HCT116 (cell line): ENCODE results near the gene CRP. TPM values are rescaled to one million over a fixed set of nuclear protein-coding genes. Genes with fewer than 3 reads are reported as not detected.

Experiments
- ATAC-seq: fragments of 200-7000 bp; cut with Tn5 transposase; 2 replicates; pipeline ENCODE4 v1.9.1; 2020; ENCODE audit warnings: mild to moderate bottlenecking, moderate library complexity
- BruUV-seq: library from RNA; stranded (reverse); fragments of 400-500 nt; replicated peaks from 2 replicates; lab custom pipeline; 2021; lab: Mats Ljungman, UMichigan
- CTCF ChIA-PET: fragments of 300-600 bp; sonication (Branson Sonifier 250); formaldehyde crosslinking; loops from one replicate; lab custom pipeline; 2021; ENCODE audit warnings: antibody characterized with exemption; lab: Charles Lee
- POLR2A ChIA-PET: fragments of 300-600, 350-600 bp; sonication (Branson Sonifier 250); formaldehyde crosslinking; loops from one replicate; lab custom pipeline; 2021; ENCODE audit warnings: antibody characterized with exemption; lab: Charles Lee
- RAD21 ChIA-PET, 2 experiments: fragments of 300-600 bp; sonication (Branson Sonifier 250); formaldehyde crosslinking; loops; one replicate each; lab custom pipeline; 2023; ENCODE audit warnings: low total read pairs in 2 of 2; ENCODE audit not compliant: uncharacterized antibody in 2 of 2, unreplicated experiment in 2 of 2, low non-redundant PET in 1 of 2; lab: Charles Lee
- DNase-seq: peaks from one replicate; pipeline ENCODE4 v3.0.0-alpha.2; 2010; ENCODE audit warnings: low read depth, low spot score
- H2AFZ ChIP-seq: fragments of 200-600 bp; shearing (Covaris generic), sonication (generic); 2 replicates; pipeline ENCODE4 v1.6.1; 2017; ENCODE audit warnings: low read depth, mixed run types, mixed read lengths, antibody characterized with exemption, low read length; ENCODE audit not compliant: poor library complexity, severe bottlenecking
- H3K27ac ChIP-seq: 2 replicates; pipeline ENCODE4 v1.5.1; 2012; ENCODE audit warnings: low read depth, low read length
- H3K27me3 ChIP-seq: fragments of 200-600 bp; sonication (generic); 2 replicates; pipeline ENCODE4 v1.6.1; 2016; ENCODE audit warnings: mixed run types, low read length, mixed read lengths; ENCODE audit not compliant: insufficient read depth
- H3K36me3 ChIP-seq, 2 experiments: fragments of 200-500 bp in 1 of 2; fragments of 200-600 bp in 1 of 2; sonication (Bioruptor generic) in 1 of 2; sonication (generic) in 1 of 2; 2 replicates each; pipeline versions ENCODE4 v1.5.1 to v1.6.1; 2014 to 2016; ENCODE audit warnings: low read length in 2 of 2, inconsistent platforms in 1 of 2, mixed read lengths in 1 of 2, mixed run types in 1 of 2; ENCODE audit not compliant: insufficient read depth in 2 of 2, control insufficient read depth in 1 of 2
- H3K4me1 ChIP-seq, 2 experiments: fragments of 200-600 bp in 1 of 2; sonication (generic) in 1 of 2; 2 replicates each; pipeline versions ENCODE4 v1.5.1 to v1.6.1; 2012 to 2017; ENCODE audit warnings: low read length in 2 of 2, inconsistent platforms in 1 of 2, mild to moderate bottlenecking in 1 of 2, mixed read lengths in 1 of 2, mixed run types in 1 of 2, moderate library complexity in 1 of 2; ENCODE audit not compliant: insufficient read depth in 2 of 2, control insufficient read depth in 1 of 2
- H3K4me2 ChIP-seq: fragments of 200-600 bp; sonication (generic); 2 replicates; pipeline ENCODE4 v1.6.1; 2017; ENCODE audit warnings: mixed run types, low read length, mixed read lengths
- H3K4me3 ChIP-seq, 2 experiments: fragments of 200-600 bp in 1 of 2; sonication (generic) in 1 of 2; replicated peaks in 1 of 2; 2 replicates each; pipeline ENCODE4 v1.5.1; 2011 to 2016; ENCODE audit warnings: low read length in 2 of 2, control low read depth in 1 of 2, low read depth in 1 of 2, mild to moderate bottlenecking in 1 of 2, mixed read lengths in 1 of 2, mixed run types in 1 of 2
- H3K79me2 ChIP-seq: fragments of 200-600 bp; sonication (generic); 2 replicates; pipeline ENCODE4 v1.6.1; 2017; ENCODE audit warnings: mild to moderate bottlenecking, mixed run types, low read length, moderate library complexity, mixed read lengths; ENCODE audit not compliant: insufficient read depth
- H3K9ac ChIP-seq: fragments of 200-600 bp; sonication (generic); 2 replicates; pipeline ENCODE4 v1.6.1; 2016; ENCODE audit warnings: low read length, mixed read lengths
- H3K9me2 ChIP-seq: fragments of 200-600 bp; sonication (generic), shearing (Covaris generic); 2 replicates; pipeline ENCODE4 v1.6.1; 2017; ENCODE audit warnings: mixed run types, mild to moderate bottlenecking, moderate library complexity; ENCODE audit not compliant: insufficient read depth
- H3K9me3 ChIP-seq, 2 experiments: fragments of 200-500 bp in 1 of 2; fragments of 200-600 bp in 1 of 2; sonication (Bioruptor generic) in 1 of 2; sonication (generic) in 1 of 2; 2 replicates each; pipeline ENCODE4 v1.6.1; 2014 to 2017; ENCODE audit warnings: low read length in 2 of 2, mixed read lengths in 2 of 2, inconsistent platforms in 1 of 2, low read depth in 1 of 2, mild to moderate bottlenecking in 1 of 2, mixed run types in 1 of 2, moderate library complexity in 1 of 2; ENCODE audit not compliant: control insufficient read depth in 1 of 2, insufficient read depth in 1 of 2
- H4K20me1 ChIP-seq: fragments of 200-600 bp; sonication (generic), shearing (Covaris generic); 2 replicates; pipeline ENCODE4 v1.6.1; 2017; ENCODE audit warnings: mixed run types, mild to moderate bottlenecking, moderate library complexity; ENCODE audit not compliant: insufficient read depth
- ATF3 ChIP-seq: IDR thresholded peaks from 2 replicates; pipeline ENCODE4 v1.6.1; 2012
- CBX3 ChIP-seq: IDR thresholded peaks from 2 replicates; pipeline ENCODE4 v1.6.1; 2012; ENCODE audit warnings: low read depth
- JUND ChIP-seq: IDR thresholded peaks from 2 replicates; pipeline ENCODE4 v1.6.1; 2012
- POLR2AphosphoS5 ChIP-seq: IDR thresholded peaks from 2 replicates; pipeline ENCODE4 v1.6.1; 2011; ENCODE audit warnings: mild to moderate bottlenecking, low read depth, low read length, moderate library complexity
- SRF ChIP-seq: IDR thresholded peaks from 2 replicates; pipeline ENCODE4 v1.6.1; 2012; ENCODE audit warnings: low read depth
- ZBTB33 ChIP-seq: IDR thresholded peaks from 2 replicates; pipeline ENCODE4 v1.6.1; 2011; ENCODE audit warnings: mild to moderate bottlenecking, low read length, moderate library complexity; ENCODE audit not compliant: insufficient replicate concordance; ENCODE audit errors: extremely low read depth
- ZFX ChIP-seq: fragments of 450-650 bp; IDR thresholded peaks from 2 replicates; pipeline ENCODE4 v1.6.1; 2017
- intact Hi-C: fragments of 100-400 bp; cut with micrococcal nuclease; formaldehyde crosslinking; loops from 2 replicates; pipeline ENCODE4 v1.10.0; 2022
- total RNA-seq: library from RNA; stranded (reverse); gene quantifications from one replicate; pipeline ENCODE4 v1.2.1, GENCODE V29; 2021; ENCODE audit not compliant: unreplicated experiment

The CRP gene
- total RNA-seq, 1 experiment from 2014 or later, result 1.3 TPM

- no peaks in the 10 kb centered on the region for H3K9me3 ChIP-seq
- no peak for TF ChIP-seq SRF
- TF ChIP-seq JUND, result no peak
- no peaks in the 10 kb centered on the region for H3K4me1 ChIP-seq
- no peak for DNase-seq
- H4K20me1 ChIP-seq, result no peaks in the 10 kb centered on the region
- no peak overlapping the region for H3K4me2 ChIP-seq
- no peaks in the 10 kb centered on the region for H3K79me2 ChIP-seq
- H3K4me3 ChIP-seq, result no peak overlapping the region
- H3K9me2 ChIP-seq, result no peaks in the 10 kb centered on the region
- no peak for ATAC-seq
- BruUV-seq, result no TSS peak
- H3K27ac ChIP-seq, result no peak overlapping the region
- RAD21 ChIA-PET, result no interaction called here
- peaks cover 33% of the 10 kb centered on the region for H3K27me3 ChIP-seq
- CTCF ChIA-PET, result no interaction called here
- POLR2A ChIA-PET, result no interaction called here
- H3K9ac ChIP-seq, result no peak overlapping the region
- no peak overlapping the region for H2AFZ ChIP-seq
- intact Hi-C loops, result no loop called here
- H3K36me3 ChIP-seq, result no peaks in the 10 kb centered on the region
These were observed 45.1 kb downstream of the CRP start for GRCh38 chr1:159669338-159669737.

- ChIA-PET RAD21 (no interaction called here), POLR2A (no interaction called here), CTCF (no interaction called here)
- peaks cover 34% of the 10 kb centered on the region for H3K27me3 ChIP-seq
- BruUV-seq, result no TSS peak
- TF ChIP-seq POLR2AphosphoS5 (no peak), SRF (no peak), JUND (no peak), CBX3 (no peak), ZFX (no peak), ZBTB33 (no peak), ATF3 (no peak)
- no peaks in the 10 kb centered on the region for H3K79me2 ChIP-seq
- H3K9me2 ChIP-seq, result no peaks in the 10 kb centered on the region
- no peak overlapping the region for H3K27ac ChIP-seq
- no peaks in the 10 kb centered on the region for H3K36me3 ChIP-seq
- intact Hi-C loops, result no loop called here
- H3K4me2 ChIP-seq, result no peak overlapping the region
- DNase-seq, result no peak
- no peaks in the 10 kb centered on the region for H4K20me1 ChIP-seq
- no peak overlapping the region for H3K4me3 ChIP-seq
- no peak overlapping the region for H3K9ac ChIP-seq
- no peak for ATAC-seq
- no peaks in the 10 kb centered on the region for H3K9me3 ChIP-seq
- no peak overlapping the region for H2AFZ ChIP-seq
- H3K4me1 ChIP-seq, result no peaks in the 10 kb centered on the region
These were observed 45.6 kb downstream of the CRP start for GRCh38 chr1:159668739-159669138.
